Breast epithelium (tissue), 3 donors: ENCODE data around the gene RXRB.

Experiments
- POLR2A ChIP-seq: fragments of 450-650 bp; IDR thresholded peaks from one replicate; pipeline ENCODE4 v1.6.1; 2016; ENCODE audit warnings: antibody characterized with exemption, mild to moderate bottlenecking, moderate library complexity
- POLR2AphosphoS5 ChIP-seq, 3 donors: sonication (generic); formaldehyde crosslinking; IDR thresholded peaks; one replicate each; pipeline ENCODE4 v1.6.1; 2017; ENCODE audit warnings: antibody characterized with exemption in 3 of 3
- TF ChIP-seq, protein P1 (sequence below), 3 donors: fragments of 450-650 bp; IDR thresholded peaks; one replicate each; pipeline ENCODE4 v1.5.1; 2016 to 2017; ENCODE audit warnings: antibody characterized with exemption in 3 of 3, mild to moderate bottlenecking in 3 of 3, moderate library complexity in 3 of 3

DNA sequence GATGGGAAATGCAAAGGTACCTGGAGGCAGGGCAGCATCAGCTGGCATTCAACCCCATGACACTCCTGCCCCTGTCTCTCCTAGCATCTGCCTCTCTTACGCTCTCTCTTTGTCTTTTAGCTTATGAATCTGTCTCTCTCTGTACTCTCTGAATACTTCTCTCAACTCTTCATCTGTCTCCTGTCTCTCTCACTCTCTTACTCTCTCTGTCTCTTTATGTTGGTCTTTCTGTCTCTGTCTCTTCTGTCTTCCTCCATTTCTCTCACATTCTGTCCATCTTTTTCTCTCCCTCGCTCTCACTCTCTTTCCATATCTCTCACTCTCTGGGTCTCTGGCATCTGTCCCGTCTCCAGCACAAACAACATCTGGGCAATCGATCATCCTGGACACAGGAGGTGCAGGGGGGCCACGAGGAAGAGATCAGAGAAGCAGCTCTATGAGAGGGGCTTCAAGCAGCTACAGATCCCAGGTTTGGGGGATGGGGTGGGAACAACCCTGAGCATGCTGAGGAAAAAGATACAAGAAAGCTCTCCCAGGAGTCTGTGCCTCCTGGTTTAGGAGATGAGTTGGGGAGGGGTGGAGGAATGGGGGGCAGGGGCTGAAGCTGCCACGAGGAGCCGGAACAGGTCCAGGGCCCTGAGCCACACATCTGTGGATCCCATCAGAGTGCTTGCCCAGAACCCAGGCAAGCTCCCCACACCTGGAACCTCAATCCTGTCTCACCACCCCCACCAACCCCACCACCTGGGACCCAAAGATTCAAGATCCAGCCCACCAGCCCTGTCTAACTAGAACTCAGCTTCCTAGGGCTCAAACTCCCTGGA lies 10.6 kb downstream of the RXRB start:
- TF ChIP-seq, protein P1, sequence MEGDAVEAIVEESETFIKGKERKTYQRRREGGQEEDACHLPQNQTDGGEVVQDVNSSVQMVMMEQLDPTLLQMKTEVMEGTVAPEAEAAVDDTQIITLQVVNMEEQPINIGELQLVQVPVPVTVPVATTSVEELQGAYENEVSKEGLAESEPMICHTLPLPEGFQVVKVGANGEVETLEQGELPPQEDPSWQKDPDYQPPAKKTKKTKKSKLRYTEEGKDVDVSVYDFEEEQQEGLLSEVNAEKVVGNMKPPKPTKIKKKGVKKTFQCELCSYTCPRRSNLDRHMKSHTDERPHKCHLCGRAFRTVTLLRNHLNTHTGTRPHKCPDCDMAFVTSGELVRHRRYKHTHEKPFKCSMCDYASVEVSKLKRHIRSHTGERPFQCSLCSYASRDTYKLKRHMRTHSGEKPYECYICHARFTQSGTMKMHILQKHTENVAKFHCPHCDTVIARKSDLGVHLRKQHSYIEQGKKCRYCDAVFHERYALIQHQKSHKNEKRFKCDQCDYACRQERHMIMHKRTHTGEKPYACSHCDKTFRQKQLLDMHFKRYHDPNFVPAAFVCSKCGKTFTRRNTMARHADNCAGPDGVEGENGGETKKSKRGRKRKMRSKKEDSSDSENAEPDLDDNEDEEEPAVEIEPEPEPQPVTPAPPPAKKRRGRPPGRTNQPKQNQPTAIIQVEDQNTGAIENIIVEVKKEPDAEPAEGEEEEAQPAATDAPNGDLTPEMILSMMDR (IDR thresholded peaks at IDR 0.05): no peak
- TF ChIP-seq POLR2A (no peak), POLR2AphosphoS5 (IDR thresholded peaks at IDR 0.05) (no peak)
